NCI-H1694 treated with DMSO at 0.1 percent for 48 hours (cell line): ENCODE measurements around the gene NT5M.

ENCODE experiments used
- DNase-seq: peaks from one replicate; lab custom pipeline; 2025; lab: John Stamatoyannopoulos, UW

The NT5M gene

GRCh38 chr17:17355426-17355825 lies 52.3 kb downstream of the NT5M start:
- no peak for DNase-seq

- DNase-seq: peak; percentile 85
These were observed 53.2 kb downstream of the NT5M start for GRCh38 chr17:17356149-17356930.

- no peak for DNase-seq
These were observed 53.7 kb downstream of the NT5M start for GRCh38 chr17:17356931-17357270.

- no peak for DNase-seq
These were observed 55.0 kb downstream of the NT5M start for GRCh38 chr17:17358060-17358751.

- DNase-seq: no peak
These were observed 55.7 kb downstream of the NT5M start for GRCh38 chr17:17358866-17359265.

- no peak for DNase-seq
These were observed 56.1 kb downstream of the NT5M start for GRCh38 chr17:17359271-17359670.

GRCh38 chr17:17360087-17360730 lies 57.0 kb downstream of the NT5M start:
- DNase-seq: no peak

GRCh38 chr17:17361543-17361866 lies 58.3 kb downstream of the NT5M start:
- no peak for DNase-seq

- no peak for DNase-seq
These were observed 58.8 kb downstream of the NT5M start for GRCh38 chr17:17361867-17362539.

GRCh38 chr17:17362540-17362930 lies 59.4 kb downstream of the NT5M start:
- no peak for DNase-seq

- DNase-seq: no peak
These were observed 60.6 kb downstream of the NT5M start for GRCh38 chr17:17363638-17364337.

- no peak for DNase-seq
These were observed 61.1 kb downstream of the NT5M start for GRCh38 chr17:17364338-17364667.

GRCh38 chr17:17365476-17366110 lies 62.4 kb downstream of the NT5M start:
- DNase-seq: no peak

GRCh38 chr17:17366235-17366634 lies 63.1 kb downstream of the NT5M start:
- DNase-seq: no peak

- no peak for DNase-seq
These were observed 64.0 kb downstream of the NT5M start for GRCh38 chr17:17366941-17367875.

- no peak for DNase-seq
These were observed 64.8 kb downstream of the NT5M start for GRCh38 chr17:17367931-17368330.

GRCh38 chr17:17370711-17371110 lies 67.5 kb downstream of the NT5M start:
- no peak for DNase-seq

GRCh38 chr17:17372856-17373520 lies 69.8 kb downstream of the NT5M start:
- DNase-seq: no peak

- DNase-seq: no peak
These were observed 72.7 kb downstream of the NT5M start for GRCh38 chr17:17375841-17376240.

- DNase-seq: no peak
These were observed 73.2 kb downstream of the NT5M start for GRCh38 chr17:17376362-17376761.
